ENCODE data around the gene PPT2.

DNA sequence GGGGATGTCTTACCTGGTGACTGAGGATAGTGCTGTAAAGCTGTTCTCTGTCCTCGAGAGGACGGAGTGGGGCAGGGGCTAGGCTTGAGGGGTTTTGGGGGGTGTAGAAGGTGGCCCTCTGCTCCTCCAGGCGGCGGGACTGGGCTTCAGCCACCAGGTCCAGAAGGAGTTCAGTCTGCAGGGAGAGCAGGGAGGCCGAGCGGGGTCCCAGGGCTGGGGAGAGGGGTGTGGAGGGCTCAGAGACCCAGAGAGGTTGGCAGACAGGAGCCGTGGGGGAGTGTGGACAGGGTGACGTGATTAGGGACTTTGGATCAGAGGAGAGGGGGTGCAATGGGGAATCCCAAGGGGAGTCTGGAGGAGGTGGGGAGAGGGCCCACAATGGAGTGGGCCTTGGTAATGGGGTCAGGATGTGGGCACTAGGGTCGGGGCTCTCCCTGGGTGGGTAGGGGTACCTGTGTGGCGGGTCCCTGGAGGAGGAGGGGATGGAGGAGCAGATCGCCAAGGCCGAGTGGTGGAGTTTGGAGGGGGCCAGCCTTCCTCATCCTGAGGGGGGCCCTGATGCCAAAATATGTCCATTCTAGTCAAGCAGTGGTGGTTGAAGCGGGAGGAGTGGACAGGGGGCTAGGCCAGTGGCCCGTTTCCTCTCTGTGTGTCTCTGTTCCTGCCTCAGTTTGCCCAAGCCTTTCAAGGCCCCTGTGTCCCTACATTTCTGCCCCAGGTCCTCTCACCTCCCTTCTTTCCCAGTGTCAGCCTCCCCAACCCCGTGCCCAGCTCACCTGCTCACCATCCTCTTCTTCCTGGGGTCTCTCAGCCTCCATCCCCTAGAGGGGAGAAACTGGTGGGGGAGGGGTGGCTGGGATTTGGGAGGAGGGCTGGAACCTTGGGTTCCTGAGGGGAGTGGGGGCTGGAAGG, 38.0 kb downstream of the PPT2 start:
- TF ChIP-seq, protein P1, sequence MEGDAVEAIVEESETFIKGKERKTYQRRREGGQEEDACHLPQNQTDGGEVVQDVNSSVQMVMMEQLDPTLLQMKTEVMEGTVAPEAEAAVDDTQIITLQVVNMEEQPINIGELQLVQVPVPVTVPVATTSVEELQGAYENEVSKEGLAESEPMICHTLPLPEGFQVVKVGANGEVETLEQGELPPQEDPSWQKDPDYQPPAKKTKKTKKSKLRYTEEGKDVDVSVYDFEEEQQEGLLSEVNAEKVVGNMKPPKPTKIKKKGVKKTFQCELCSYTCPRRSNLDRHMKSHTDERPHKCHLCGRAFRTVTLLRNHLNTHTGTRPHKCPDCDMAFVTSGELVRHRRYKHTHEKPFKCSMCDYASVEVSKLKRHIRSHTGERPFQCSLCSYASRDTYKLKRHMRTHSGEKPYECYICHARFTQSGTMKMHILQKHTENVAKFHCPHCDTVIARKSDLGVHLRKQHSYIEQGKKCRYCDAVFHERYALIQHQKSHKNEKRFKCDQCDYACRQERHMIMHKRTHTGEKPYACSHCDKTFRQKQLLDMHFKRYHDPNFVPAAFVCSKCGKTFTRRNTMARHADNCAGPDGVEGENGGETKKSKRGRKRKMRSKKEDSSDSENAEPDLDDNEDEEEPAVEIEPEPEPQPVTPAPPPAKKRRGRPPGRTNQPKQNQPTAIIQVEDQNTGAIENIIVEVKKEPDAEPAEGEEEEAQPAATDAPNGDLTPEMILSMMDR (IDR thresholded peaks at IDR 0.05) = no peak
- TF ChIP-seq POLR2A (IDR thresholded peaks at IDR 0.05) (no peak), EP300 (IDR thresholded peaks at IDR 0.05) (no peak)
